H4 (cell line): ENCODE results near the gene KRABD2. TPM values are rescaled to one million over a fixed set of nuclear protein-coding genes. Genes with fewer than 3 reads are reported as not detected.

ENCODE experiments used
- total RNA-seq: library from RNA; depleted of rRNA; stranded (reverse); fragments of >200 nt; shearing (Covaris generic); gene quantifications from 2 replicates; pipeline ENCODE4 v1.2.3, GENCODE V29; 2014; rRNA removed

The KRABD2 gene

Other genes with a start within 250 kb of the KRABD2 start
- 4.4 and 4.6 TPM in 2 replicates for gene PER1, start 224.3 kb downstream of the KRABD2 start, total RNA-seq
- 0.64 TPM in 2 replicates for gene VAMP2, start 213.8 kb downstream of the KRABD2 start, total RNA-seq
- gene TMEM107, start 200.3 kb downstream of the KRABD2 start, total RNA-seq = 1.7 and 13.3 TPM in 2 replicates
- gene BORCS6, start 186.5 kb downstream of the KRABD2 start, total RNA-seq = 0.62 and 0.68 TPM in 2 replicates
- gene AURKB, start 166.1 kb downstream of the KRABD2 start, total RNA-seq = 33.4 and 50.5 TPM in 2 replicates
- gene CTC1, start 128.6 kb downstream of the KRABD2 start, total RNA-seq = 3.0 and 3.3 TPM in 2 replicates
- gene PFAS, start 127.4 kb downstream of the KRABD2 start, total RNA-seq = 13.5 and 18.4 TPM in 2 replicates
- 5.3 and 5.6 TPM in 2 replicates for gene RANGRF, start 88.0 kb downstream of the KRABD2 start, total RNA-seq
- 0.81 TPM in 1 of 2 replicates, not detected in the other for gene SLC25A35, start 81.3 kb downstream of the KRABD2 start, total RNA-seq
- not detected in 2 replicates for gene ARHGEF15, start 66.5 kb downstream of the KRABD2 start, total RNA-seq
- not detected in 2 replicates for gene ODF4, start 36.9 kb downstream of the KRABD2 start, total RNA-seq
- 2,934 and 3,123 TPM in 2 replicates for gene RPL26, start 6.5 kb upstream of the KRABD2 start, total RNA-seq
- gene RNF222, start 21.1 kb upstream of the KRABD2 start, total RNA-seq = not detected in 2 replicates
- gene NDEL1, start 59.2 kb upstream of the KRABD2 start, total RNA-seq = 16.1 and 31.8 TPM in 2 replicates